Activated T-cell treated with anti-CD3 and anti-CD28 coated beads, Interleukin-2, amount 50 U/mL, for 24 hours (primary cell): Measurements from ENCODE around the gene KCTD12.
"Not testable (repeated sequence)": the region's sequence is repeated elsewhere in the genome, so short reads cannot be mapped to it uniquely, and the experiment has no call there.

Experiments used
- DNase-seq: peaks from one replicate; pipeline ENCODE4 v3.0.0-alpha.2; 2020
- H3K27ac Mint-ChIP-seq: 2 replicates; pipeline ENCODE4 v1.8.0; 2020; ENCODE audit warnings: mild to moderate bottlenecking, mixed read lengths
- H3K27me3 Mint-ChIP-seq: 2 replicates; pipeline ENCODE4 v1.8.0; 2020; ENCODE audit warnings: mixed read lengths
- H3K36me3 Mint-ChIP-seq: 2 replicates; pipeline ENCODE4 v1.8.0; 2020; ENCODE audit warnings: low read depth, mixed read lengths
- H3K4me1 Mint-ChIP-seq: 2 replicates; pipeline ENCODE4 v1.8.0; 2020; ENCODE audit warnings: low read depth, mixed read lengths
- H3K4me3 Mint-ChIP-seq: 2 replicates; pipeline ENCODE4 v1.8.0; 2020; ENCODE audit warnings: mild to moderate bottlenecking, moderate library complexity, mixed read lengths
- H3K9me3 Mint-ChIP-seq: 2 replicates; pipeline ENCODE4 v1.8.0; 2020; ENCODE audit warnings: mixed read lengths

Gene KCTD12

DNA sequence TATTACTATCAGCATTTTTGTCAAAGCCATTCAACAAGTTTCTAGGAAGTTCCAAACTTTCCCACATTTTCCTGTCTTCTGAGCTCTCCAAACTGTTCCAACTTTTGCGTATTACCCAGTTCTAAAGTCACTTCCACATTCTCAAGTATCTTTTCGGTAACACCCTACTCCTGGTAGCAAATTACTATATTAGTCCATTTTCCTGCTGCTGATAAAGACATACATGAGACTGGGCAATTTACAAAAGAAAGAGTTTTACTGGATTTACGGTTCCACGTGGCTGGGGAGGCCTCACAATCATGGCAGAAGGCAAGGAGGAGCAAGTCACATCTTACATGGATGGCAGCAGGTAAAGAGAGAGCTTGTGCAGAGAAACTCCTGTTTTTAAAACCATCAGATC lies 12.9 kb upstream of the KCTD12 start:
- H3K27ac Mint-ChIP-seq, H3K27me3 Mint-ChIP-seq: not testable (repeated sequence)

DNA sequence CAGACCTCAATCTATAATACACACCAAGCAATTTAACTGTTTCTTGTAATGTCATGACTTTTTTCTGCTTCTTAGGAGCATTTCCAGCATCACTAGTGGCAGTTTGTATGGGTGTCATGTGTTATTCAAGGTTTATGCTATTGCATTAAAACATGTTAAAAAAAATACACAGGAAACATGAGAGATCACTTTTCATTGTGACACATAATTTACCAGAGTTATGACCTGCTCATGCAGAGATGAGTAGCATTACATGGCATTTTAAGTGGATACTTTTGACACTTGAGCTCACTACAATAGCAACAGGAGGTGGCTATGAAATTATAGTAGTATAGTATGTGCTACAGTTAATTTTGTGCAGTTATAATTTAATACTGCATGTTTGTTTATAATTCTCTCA lies 11.0 kb upstream of the KCTD12 start:
- H3K9me3 Mint-ChIP-seq, H3K36me3 Mint-ChIP-seq, H3K27me3 Mint-ChIP-seq, DNase-seq, H3K4me3 Mint-ChIP-seq, H3K27ac Mint-ChIP-seq: not testable (repeated sequence)
- H3K4me1 Mint-ChIP-seq: peaks cover 14% of the 10 kb centered on the region

More for the DNA sequence above, 12.9 kb upstream of the KCTD12 start:
- DNase-seq, H3K36me3 Mint-ChIP-seq, H3K4me3 Mint-ChIP-seq, H3K9me3 Mint-ChIP-seq: not testable (repeated sequence)
- peaks cover 12% of the 10 kb centered on the region for H3K4me1 Mint-ChIP-seq

DNA sequence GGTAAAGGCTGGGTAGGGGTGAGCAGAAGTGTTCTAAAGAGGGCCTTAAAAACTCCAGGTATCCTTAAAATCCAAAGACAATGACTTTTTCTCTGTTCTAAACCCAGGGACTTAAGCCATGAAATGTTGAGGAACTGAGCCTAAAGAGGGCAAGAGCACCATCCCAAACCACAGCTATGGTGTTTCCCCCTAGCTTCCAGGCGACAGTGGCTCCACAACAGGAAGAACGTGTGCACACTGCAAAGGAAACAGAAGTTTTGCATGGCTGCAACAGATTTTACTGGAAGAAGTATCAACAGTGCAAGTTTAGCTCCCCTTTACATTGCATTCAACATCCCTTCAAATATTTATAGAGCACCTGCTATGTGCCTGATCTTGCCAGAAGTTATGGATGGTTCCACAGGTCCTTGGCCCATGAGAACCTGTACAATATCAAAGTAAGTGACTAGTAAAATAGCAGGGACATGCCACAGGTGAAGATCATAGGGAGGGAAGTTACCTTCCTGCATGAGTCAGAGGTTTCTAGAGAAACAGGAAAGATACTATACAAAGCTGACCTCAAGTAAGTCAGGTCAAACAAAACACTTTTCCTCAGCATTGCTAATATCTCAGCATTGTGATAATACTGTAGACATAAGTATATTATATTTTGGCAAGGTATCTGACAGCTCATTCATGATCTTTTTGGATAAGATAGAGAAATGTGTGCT lies 8.4 kb upstream of the KCTD12 start:
- no peak for DNase-seq
- Mint-ChIP-seq H3K4me3 (no peak overlapping the region), H3K9me3 (peaks cover 3% of the 10 kb centered on the region)

GRCh38 chr13:76892488-76892887 lies 6.3 kb upstream of the KCTD12 start:
- Mint-ChIP-seq H3K4me1 (peaks cover 14% of the 10 kb centered on the region), H3K36me3 (no peaks in the 10 kb centered on the region), H3K27me3 (peaks cover 11% of the 10 kb centered on the region), H3K4me3 (no peak overlapping the region), H3K9me3 (no peaks in the 10 kb centered on the region), H3K27ac (no peak overlapping the region)
- DNase-seq: no peak

More for the DNA sequence above, 8.4 kb upstream of the KCTD12 start:
- Mint-ChIP-seq H3K36me3 (no peaks in the 10 kb centered on the region), H3K27me3 (peaks cover 6% of the 10 kb centered on the region), H3K4me1 (peaks cover 14% of the 10 kb centered on the region), H3K27ac (no peak overlapping the region)

DNA sequence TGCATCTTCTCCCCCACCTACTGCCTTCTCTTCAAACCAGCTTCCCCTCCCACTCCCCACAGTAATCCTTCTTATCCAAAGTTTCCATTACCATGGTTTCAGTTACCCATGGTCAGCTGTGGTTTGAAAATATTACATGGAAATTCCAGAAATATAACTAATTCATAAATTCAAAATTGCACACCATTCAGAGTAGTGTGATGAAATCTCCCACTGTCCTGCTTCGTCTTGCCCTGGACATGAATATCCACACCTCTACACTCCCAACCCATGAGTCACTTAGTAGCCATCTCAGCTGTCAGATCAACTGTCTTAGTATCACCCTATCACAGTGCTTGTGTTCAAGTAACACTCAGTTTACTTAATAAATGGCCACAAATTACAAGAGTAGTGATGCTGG lies 3.8 kb upstream of the KCTD12 start:
- H3K36me3 Mint-ChIP-seq: no peaks in the 10 kb centered on the region
- no peaks in the 10 kb centered on the region for H3K9me3 Mint-ChIP-seq
- no peak overlapping the region for H3K27ac Mint-ChIP-seq
- peaks cover 20% of the 10 kb centered on the region for H3K4me1 Mint-ChIP-seq
- peaks cover 19% of the 10 kb centered on the region for H3K27me3 Mint-ChIP-seq
- no peak overlapping the region for H3K4me3 Mint-ChIP-seq
- no peak for DNase-seq

DNA sequence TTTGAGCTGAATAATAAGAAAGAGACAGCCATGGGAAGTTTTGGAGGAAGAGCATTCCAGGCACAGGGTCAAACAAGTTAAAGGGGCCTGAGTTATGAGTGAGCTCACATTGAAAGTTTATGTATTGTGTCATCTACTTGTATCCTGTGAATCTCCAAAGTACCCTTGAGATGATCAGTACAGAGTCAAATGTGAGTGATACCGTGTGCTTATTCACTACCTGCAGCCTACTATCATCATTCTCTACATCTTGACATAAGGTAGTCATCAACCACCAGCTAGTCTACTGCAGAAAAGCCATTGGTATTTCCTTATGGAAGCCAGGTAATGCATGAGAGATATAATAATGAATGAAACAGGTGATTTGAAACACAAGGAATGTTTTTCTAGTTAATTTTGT lies 3.0 kb upstream of the KCTD12 start:
- Mint-ChIP-seq H3K36me3 (no peaks in the 10 kb centered on the region), H3K27ac (no peak overlapping the region), H3K27me3 (peaks cover 20% of the 10 kb centered on the region), H3K9me3 (no peaks in the 10 kb centered on the region), H3K4me3 (no peak overlapping the region), H3K4me1 (peaks cover 20% of the 10 kb centered on the region)
- no peak for DNase-seq

GRCh38 chr13:76888421-76888820 lies 2.2 kb upstream of the KCTD12 start:
- no peak for DNase-seq
- H3K4me3 Mint-ChIP-seq: no peak overlapping the region
- peaks cover 20% of the 10 kb centered on the region for H3K27me3 Mint-ChIP-seq
- H3K4me1 Mint-ChIP-seq: peaks cover 19% of the 10 kb centered on the region
- no peak overlapping the region for H3K27ac Mint-ChIP-seq
- no peaks in the 10 kb centered on the region for H3K36me3 Mint-ChIP-seq
- H3K9me3 Mint-ChIP-seq: no peaks in the 10 kb centered on the region

DNA sequence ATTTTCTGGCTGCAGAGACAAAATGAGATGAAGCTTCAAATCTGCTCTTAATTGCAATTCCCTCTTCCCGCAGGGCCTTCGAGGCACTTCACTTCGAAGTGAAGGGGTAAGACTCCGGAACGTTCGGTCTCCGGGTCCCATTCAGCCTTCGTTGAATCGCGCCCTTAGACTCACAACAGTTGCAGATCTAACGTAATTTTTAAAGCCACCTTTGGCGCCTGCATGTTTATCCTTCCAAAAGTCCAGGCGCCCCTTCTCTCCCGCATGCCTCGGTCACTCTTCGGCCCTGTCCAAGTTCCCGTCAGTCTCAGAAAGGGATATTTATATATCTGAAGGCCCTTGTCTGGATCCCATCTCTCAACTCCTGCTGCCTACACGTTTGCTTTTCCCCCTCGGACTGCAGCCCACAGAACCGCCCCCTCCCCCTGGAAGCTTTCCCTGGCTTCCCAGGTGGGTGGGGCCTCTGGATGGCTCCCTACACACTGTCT lies 915 bp upstream of the KCTD12 start:
- Mint-ChIP-seq H3K27ac (peak overlapping the region; percentile 34), H3K4me3 (peak overlapping the region; percentile 80), H3K27me3 (peaks cover 20% of the 10 kb centered on the region), H3K36me3 (peaks cover 4% of the 10 kb centered on the region), H3K9me3 (no peaks in the 10 kb centered on the region), H3K4me1 (peaks cover 27% of the 10 kb centered on the region)
- DNase-seq: no peak

DNA sequence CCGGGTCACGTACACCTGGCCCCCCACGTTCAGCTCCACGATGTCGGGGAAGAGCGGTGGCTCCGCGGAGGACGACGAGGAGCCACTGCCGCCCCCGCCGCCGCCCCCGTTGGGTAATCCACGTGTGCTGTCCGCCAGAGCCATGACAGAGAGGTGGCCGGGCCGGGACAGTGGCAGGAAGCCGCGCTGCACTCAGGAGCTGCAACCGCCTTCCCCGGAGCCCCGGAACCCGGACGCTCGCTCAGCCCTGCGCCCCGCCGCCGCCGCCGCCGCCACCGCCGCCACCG lies 257 bp downstream of the KCTD12 start:
- DNase-seq: no peak
- H3K27ac Mint-ChIP-seq: peak overlapping the region; percentile 45
- peaks cover 4% of the 10 kb centered on the region for H3K36me3 Mint-ChIP-seq
- peaks cover 20% of the 10 kb centered on the region for H3K27me3 Mint-ChIP-seq
- peaks cover 29% of the 10 kb centered on the region for H3K4me1 Mint-ChIP-seq
- no peaks in the 10 kb centered on the region for H3K9me3 Mint-ChIP-seq
- H3K4me3 Mint-ChIP-seq: peak overlapping the region; percentile 80

DNA sequence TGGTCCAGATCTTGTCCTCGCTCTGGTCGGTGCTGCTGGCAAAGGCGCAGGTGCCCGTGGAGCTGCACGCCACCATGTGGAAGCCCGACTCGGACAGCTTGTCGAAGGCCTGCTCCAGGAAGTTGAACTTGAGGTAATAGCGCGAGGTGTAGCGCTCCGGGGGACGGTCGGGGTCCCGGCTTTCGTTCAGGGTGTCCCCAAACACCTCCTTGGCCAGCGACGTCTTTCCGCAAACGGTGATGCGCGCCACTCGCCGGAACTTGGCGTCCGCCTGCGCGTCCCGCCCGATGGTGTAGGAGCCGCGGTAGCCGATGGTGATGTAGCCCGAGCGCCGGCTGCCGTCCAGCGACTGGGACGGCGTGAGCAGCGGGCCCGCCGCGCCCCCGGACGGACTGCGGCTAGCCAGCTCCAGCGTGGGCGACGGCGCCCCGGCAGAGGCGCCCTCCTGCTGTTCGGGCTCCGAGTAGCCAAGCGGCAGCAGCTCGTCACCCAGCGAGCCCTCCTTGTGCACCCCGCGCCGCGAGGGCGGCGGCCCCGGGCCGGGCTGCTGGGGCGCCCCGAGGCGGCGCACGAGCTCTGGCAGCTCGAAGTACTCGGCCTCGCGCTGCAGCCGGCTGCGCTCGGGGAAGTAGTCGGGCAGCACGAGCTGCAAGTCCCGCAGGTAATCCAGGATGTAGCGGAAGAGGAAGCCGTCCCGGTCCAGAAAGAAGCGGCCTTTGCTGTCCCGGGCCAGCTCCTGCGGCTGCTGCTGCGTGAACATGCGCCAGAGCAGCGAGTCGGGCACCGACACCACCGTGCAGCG lies 801 bp downstream of the KCTD12 start:
- Mint-ChIP-seq H3K27me3 (peaks cover 20% of the 10 kb centered on the region), H3K36me3 (peaks cover 4% of the 10 kb centered on the region), H3K4me1 (peaks cover 31% of the 10 kb centered on the region), H3K27ac (peak overlapping the region; percentile 74), H3K4me3 (peak overlapping the region; percentile 87), H3K9me3 (no peaks in the 10 kb centered on the region)
- DNase-seq: peak; percentile 80

DNA sequence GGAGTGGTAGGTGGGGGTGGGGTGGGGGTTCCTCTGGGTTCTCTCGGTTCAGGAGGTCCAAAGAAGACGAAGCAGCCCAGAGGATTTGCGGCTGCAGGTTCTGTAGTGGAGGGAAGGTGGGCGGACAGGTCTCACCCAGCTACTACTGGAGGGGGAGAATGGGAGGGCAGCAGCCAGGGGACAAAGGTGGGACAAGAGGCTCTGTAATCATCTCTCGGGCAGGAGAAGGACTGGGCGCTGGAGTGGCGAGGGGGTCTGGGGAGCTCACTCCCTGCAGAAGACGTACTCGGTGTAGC lies 1.4 kb downstream of the KCTD12 start:
- H3K4me3 Mint-ChIP-seq: peak overlapping the region; percentile 87
- H3K9me3 Mint-ChIP-seq: no peaks in the 10 kb centered on the region
- H3K36me3 Mint-ChIP-seq: peaks cover 4% of the 10 kb centered on the region
- H3K27me3 Mint-ChIP-seq: peaks cover 20% of the 10 kb centered on the region
- H3K27ac Mint-ChIP-seq: peak overlapping the region; percentile 74
- peaks cover 34% of the 10 kb centered on the region for H3K4me1 Mint-ChIP-seq
- DNase-seq: no peak

DNA sequence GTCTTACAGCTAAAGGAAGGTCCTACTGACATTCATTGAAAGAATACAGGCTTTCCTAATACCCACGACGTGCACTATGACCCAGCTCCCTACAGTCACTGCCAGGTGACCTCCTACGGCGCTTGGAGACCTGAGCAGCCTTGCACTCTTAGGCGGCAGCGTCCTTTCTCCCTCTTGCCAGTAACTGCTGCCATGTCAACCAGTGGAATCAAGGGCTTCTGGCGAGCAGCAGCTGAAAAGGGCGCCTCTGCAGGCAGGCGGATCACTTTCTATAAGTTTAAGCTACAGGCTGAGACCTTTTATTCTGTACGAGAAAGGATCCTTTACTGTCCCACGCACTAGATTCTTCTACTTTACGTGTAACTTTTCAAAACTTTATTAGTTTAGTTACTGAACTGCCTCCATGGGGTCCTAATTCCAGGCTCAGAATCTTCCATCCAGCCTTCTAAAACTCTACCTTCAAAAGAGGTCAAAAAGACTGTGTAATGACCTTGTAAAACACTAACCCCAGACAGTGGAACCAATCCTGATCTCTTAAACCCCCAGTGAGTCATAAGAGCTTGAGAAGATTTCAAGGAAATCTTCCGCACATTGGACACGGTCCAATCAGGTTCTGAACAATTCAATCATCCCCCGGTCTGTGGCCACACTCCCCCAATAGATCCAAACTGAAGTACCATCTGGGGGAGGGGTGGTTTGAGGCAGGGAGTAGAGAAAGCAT lies 1.9 kb downstream of the KCTD12 start:
- DNase-seq: no peak
- H3K27ac Mint-ChIP-seq: peak overlapping the region; percentile 74

GRCh38 chr13:76883236-76883635 lies 3.0 kb downstream of the KCTD12 start:
- peaks cover 14% of the 10 kb centered on the region for H3K27me3 Mint-ChIP-seq
- H3K4me1 Mint-ChIP-seq: peaks cover 47% of the 10 kb centered on the region
- no peak overlapping the region for H3K4me3 Mint-ChIP-seq
- no peak for DNase-seq
- peaks cover 4% of the 10 kb centered on the region for H3K36me3 Mint-ChIP-seq
- no peaks in the 10 kb centered on the region for H3K9me3 Mint-ChIP-seq
- no peak overlapping the region for H3K27ac Mint-ChIP-seq

More for the DNA sequence above, 1.9 kb downstream of the KCTD12 start:
- Mint-ChIP-seq H3K27me3 (peaks cover 20% of the 10 kb centered on the region), H3K36me3 (peaks cover 4% of the 10 kb centered on the region), H3K4me3 (peak overlapping the region; percentile 87), H3K9me3 (no peaks in the 10 kb centered on the region), H3K4me1 (peaks cover 39% of the 10 kb centered on the region)

GRCh38 chr13:76882431-76882830 lies 3.8 kb downstream of the KCTD12 start:
- Mint-ChIP-seq H3K27ac (no peak overlapping the region), H3K4me1 (peaks cover 47% of the 10 kb centered on the region), H3K4me3 (no peak overlapping the region), H3K9me3 (no peaks in the 10 kb centered on the region), H3K27me3 (peaks cover 9% of the 10 kb centered on the region), H3K36me3 (peaks cover 4% of the 10 kb centered on the region)
- no peak for DNase-seq

DNA sequence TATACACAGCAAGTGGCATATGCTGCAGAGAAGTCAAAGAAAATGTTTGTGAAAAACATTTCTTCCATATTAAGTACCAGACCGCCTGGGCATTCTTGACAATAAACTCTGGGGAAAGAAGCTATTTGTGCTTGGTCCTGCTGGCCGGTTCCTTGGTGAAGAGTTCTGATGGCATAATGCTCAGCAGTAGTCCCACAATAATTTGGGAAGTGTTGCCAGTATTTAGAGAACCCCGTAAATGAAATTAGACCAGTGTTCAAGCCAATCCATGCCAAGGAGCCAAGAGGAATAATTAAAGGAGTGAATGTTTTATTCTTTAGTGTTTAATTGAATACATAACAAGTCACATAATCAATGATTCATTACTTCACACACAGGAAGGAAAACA lies 6.3 kb downstream of the KCTD12 start:
- no peak for DNase-seq
- Mint-ChIP-seq H3K36me3 (peaks cover 4% of the 10 kb centered on the region), H3K9me3 (no peaks in the 10 kb centered on the region), H3K27me3 (peaks cover under 1% of the 10 kb centered on the region), H3K27ac (peak overlapping the region; percentile 89), H3K4me1 (peaks cover 38% of the 10 kb centered on the region), H3K4me3 (peak overlapping the region; percentile 71)
